SK-MEL-5 (cell line): Measurements from ENCODE around the gene SIRT4. TPM values are rescaled to one million over a fixed set of nuclear protein-coding genes. Genes with fewer than 3 reads are reported as not detected.
"Not testable (repeated sequence)": the region's sequence is repeated elsewhere in the genome, so short reads cannot be mapped to it uniquely, and the experiment has no call there.

Source experiments
- DNase-seq: peaks from one replicate; pipeline ENCODE4 v3.0.0-alpha.2; 2016; ENCODE audit warnings: low read depth, low spot score
- in situ Hi-C: cut with HindIII; loops from 2 replicates; pipeline ENCODE4 v1.10.0; 2016; ENCODE audit warnings: low sequenced_read_pairs, high pct_unique_total_duplicates, low pct_unique_long_range_greater_than_20kb
- total RNA-seq: library from RNA; depleted of rRNA; stranded (reverse); fragments of >200 nt; shearing (Covaris generic); gene quantifications from 2 replicates; pipeline ENCODE4 v1.2.3, GENCODE V29; 2014

SIRT4 gene
- total RNA-seq, 1 experiment from 2014 or later: 1.9 TPM

DNA sequence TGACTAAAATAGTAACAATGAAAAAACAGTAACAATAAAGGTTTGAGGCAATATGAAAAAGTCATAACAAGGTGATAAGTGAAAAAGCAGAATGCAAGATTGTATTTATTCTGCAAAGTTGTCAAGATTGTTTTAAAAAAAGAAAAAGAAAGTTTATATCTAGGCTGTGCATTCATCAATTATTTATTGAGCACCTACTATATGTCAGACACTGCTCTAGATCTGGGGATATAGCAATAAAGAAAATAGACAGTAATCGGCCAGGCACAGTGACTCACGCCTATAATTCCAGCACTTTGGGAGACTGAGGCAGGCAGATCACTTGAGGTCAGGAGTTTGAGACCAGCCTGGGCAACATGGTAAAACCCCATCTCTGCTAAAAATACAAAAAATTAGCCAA lies 21.7 kb downstream of the SIRT4 start:
- no peak for DNase-seq
- in situ Hi-C loops: no loop called here

DNA sequence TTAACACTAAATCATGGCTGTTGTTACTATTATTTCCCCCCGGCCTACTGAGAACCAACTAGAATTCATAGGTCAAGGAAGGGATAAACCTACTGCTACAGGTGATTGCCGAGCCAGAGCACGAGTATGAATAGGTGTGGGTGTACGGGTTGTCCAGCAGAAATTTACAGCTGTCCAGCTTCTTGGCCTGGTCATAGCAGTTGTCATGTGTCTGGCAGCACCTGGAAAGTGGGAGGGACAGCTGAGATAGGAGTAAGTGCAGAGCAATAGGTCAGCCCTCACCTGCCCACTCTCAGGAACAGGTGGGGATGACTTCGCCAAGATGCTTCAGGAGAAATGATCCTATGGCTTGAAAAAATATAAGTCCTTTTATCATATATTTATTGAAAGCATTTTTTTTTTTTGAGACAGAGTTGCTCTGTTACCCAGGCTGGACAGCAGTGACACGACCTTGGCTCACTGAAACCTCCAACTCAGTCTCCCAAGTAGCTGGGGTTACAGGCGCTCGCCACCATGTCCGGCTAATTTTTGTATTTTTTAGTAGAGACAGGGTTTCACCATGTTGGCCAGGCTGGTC lies 22.8 kb downstream of the SIRT4 start:
- no peak for DNase-seq
- in situ Hi-C loops: no loop called here

DNA sequence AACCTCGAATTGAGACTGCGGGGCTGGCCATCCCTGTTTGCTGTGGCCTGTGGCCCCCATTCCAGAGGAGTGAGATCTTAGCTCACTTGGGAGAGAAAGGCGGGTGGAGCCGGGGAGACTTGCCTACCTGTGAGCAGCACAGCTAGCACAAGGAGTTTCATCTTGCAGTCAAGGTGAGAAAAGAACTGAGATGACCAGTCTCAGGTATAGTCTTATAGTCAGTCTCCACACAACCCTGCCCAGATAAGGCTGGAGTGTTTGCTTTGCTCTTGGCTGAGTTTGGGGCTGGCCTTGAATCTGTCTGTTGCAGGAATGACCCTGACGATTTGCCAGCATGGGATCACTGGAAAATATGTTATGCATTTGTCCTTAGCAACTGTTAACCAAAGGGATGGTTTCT lies 25.5 kb downstream of the SIRT4 start, which contains the start of gene PLA2G1B:
PLA2G1B (minus strand) TSS at position 187 of the 400 bp plus-strand sequence; CDS start at position 161, 26 bp downstream.
- in situ Hi-C loops: no loop called here
- DNase-seq: no peak

DNA sequence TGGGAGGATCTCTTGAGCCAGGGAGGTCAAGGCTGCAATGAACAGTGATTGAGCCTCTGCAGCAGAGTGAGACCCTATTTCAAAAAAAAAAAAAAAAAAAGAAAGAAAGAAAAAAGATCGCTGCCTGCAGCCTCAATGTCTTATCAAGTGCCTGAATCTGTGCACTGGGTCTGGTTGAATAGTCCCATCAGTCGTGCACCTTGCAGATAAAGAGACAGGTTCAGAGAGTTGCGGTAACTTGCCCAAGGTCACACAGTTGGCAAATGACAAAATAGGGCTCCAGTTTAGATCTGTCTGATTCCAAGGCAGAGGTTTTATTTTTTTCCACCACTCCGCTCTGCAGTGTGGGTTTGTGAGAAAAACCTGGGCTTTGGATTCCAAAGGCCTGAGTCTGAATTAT lies 26.1 kb downstream of the SIRT4 start:
- in situ Hi-C loops: no loop called here
- DNase-seq: no peak

DNA sequence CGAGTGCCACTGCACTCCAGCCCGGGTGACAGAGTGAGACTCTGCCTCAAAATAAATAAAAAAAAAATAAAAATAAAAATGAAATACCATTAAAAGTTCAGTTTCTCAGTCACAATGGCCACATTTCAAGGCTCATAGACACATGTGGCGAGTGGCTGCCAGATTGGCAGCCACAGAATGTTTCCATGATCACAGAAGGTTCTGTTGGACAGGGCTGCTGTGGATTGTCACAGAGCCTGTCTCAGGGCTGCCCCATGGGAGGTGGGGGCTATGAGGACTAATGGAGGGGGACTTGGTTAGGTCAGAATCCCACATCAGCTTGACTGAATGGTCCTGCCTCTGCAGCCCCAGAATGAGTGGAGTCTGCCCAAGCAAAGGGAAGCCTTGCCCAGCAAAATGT lies 29.3 kb downstream of the SIRT4 start:
- in situ Hi-C loops: no loop called here
- DNase-seq: no peak

DNA sequence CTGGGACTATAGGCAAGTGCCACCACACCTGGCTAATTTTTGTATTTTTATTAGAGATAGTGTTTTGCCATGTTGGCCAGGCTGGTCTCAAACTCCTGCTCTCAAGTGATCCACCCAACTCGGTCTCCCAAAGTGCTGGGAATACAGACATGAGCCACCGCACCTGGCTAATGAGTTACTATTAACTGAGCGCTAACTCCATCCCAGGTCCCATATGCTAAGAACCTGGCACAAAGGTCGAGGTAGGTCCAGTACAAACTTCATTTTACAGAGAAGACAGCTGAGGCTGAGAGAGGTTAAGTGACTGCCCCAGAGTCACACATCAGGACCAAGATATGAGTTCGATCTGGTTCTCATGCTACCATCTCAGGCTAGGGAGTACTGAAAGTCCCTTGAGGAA lies 29.9 kb downstream of the SIRT4 start:
- DNase-seq: no peak
- in situ Hi-C loops: no loop called here

DNA sequence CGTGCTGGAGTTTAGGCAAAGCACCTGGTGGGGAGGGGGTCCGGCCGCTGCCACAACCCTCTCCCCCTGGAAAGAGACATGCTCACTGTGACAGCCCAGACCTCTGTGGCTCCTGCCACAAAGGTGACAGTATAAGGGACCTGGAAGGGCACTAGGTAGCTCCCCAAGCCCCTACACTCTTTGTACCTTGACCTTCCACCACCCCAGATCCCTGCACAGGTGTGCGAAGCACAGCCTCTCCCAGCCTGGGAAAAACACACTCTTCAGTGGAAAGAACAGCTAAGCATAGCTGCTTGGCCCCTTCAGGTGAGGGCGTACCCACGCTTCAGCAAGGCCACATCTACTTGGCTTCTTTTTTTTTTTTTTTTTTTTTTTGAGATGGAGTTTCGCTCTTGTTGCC lies 30.4 kb downstream of the SIRT4 start:
- in situ Hi-C loops: no loop called here

DNA sequence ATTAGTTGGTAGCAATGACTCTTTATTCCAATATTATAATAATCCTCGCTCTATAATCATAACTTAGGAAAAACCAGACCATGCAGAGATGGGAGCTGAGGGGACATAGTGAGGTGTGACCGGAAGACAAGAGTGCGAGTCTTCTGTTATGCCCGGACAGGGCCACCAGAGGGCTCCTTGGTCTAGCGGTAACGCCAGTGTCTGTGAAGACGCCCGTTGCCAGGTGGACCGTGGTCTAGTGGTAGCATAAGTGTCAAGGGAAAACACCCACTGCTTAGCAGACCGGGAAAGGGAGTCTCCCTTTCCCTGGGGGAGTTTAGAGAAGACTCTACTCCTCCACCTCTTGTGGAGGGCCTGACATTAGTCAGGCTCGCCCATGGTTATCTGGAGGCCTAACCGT lies 33.3 kb downstream of the SIRT4 start:
- in situ Hi-C loops: not testable (repeated sequence)
- DNase-seq: peak; percentile 62

More for the DNA sequence above, 30.4 kb downstream of the SIRT4 start:
- no peak for DNase-seq

DNA sequence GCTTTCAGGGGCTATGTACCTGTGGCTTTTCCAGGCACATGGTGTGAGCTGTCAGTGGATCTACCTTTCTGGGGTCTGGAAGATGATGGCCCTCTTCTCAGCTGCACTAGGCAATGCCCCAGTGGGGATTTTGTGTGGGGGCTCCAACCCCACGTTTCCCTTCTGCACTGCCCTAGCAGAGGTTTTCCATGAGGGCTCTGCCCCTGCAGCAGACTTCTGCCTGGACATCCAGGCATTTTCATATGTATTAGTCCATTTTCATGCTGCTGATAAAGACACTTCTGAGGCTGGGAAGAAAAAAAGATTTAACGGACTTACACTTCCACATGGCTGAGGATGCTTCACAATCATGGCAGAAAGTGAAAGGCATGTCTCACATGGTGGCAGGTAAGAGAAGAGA lies 34.3 kb downstream of the SIRT4 start:
- in situ Hi-C loops, DNase-seq: not testable (repeated sequence)

DNA sequence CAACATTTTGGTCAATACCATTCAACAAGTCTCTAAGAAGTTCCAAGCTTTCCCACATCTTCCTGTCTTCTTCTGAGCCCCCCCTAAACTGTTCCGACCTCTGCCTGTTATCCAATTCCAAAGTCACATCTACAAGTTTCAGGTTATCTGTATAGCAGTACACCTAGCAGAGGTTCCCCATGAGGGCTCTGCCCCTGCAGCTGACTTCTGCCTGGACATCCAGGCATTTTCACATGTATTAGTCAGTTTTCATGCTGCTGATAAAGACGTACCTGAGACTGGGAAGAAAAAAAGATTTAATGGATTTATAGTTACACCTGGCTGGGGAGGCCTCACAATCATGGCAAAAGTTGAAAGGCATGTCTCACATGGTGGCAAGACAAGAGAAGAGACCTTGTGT lies 35.6 kb downstream of the SIRT4 start:
- DNase-seq: no peak
- in situ Hi-C loops: no loop called here

DNA sequence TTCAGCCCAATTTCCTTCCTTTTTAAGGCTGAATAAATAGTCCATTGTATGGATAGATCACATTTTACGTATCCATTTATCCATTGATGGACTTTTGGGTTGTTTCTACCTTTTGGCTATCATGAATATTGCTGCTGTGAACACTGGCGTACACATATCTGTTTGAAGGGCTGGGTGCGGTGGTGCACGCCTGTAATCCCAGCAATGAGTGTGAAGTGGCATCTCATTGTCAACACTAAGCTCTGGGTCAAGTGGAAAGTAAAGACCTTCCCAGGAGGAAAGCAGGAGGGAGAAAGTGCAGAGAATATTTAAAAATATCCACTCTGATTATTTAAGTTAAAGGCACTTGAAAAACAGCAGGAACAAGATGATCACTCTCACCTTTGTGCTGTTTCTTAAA lies 37.1 kb downstream of the SIRT4 start:
- in situ Hi-C loops: no loop called here
- DNase-seq: no peak

DNA sequence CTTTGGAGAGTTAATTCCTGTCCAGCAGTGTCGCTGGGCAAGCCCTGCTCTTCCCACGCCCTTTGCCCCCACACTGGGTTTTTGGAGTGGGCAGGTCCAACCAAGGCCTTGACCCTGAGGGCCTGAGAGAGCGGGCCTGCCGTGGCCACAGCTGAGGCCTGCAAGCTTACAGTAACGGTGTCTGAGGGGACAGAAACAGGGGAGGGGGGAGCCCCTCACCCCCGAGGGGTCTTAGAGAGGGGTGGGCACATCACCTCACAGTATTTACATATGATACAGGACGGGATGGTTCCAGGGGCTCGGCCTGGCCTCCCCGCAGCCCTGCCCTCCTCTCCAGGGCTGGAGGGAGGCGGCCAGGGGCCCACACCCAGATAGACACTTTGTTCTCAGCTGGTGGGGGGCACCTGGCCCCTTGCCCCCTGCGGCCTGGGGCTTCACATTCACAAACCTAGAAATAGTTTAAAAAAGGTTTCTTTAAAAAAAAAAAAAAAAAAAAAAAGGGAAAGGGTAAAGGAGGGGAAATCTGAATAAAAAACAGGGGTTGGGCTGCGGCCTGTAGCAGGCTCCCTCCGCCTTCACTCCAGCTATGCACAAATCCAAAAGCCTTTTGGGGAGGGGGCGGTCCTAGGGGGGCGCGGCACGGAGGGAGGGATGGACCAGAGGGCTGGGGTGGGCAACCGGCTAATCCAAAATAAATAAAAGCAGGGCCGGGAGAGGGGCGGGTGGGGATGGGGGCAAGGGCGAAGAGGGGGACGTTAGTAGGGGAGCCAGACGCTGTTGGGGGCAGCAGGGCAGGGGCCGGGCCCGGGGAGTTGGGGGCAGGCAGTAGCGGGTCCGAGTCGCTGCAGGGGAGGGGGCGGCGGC lies 40.3 kb downstream of the SIRT4 start:
- in situ Hi-C loops: no loop called here
- no peak for DNase-seq

DNA sequence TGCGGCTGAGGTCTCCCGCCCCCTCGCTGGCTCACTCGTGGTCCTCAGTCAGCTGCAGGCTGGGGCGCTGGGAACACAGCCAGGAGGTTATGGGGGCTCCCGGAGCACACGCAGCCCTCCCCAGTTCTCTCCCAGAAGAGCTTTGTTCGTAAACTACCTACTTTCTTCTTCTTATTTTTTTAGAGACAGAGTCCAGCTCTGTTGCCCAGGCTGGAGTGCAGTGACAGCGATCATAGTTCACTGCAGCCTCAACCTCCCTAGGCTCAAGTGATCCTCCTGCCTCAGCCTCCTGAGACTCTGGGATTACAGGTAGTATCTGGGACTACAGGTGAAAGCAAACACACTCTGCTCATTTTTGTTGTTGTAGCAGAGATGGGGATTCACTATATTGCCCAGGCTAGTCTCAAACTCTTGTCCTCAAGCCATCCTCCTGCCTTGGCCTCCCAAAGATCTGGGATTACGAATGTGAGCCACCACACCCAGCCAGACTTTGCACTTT lies 41.0 kb downstream of the SIRT4 start:
- in situ Hi-C loops: no loop called here

DNA sequence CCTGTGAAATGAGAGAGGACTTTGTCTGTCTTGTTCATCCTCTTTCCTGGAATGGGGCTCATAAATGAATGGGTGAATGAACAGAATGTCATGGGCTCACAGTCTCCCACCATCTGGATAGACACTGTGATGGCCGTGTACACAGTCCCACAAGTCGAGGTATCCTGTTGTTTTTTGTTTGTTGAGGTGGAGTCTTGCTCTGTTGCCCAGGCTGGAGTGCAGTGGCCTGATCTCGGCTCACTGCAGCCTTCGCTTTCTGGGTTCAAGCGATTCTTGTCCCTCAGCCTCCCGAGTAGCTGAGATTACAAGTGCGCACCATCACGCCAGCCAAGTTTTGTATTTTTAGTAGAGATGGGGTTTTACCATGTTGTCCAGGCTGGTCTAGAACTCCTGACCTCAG lies 41.6 kb downstream of the SIRT4 start:
- in situ Hi-C loops: no loop called here
- DNase-seq: no peak

More for the DNA sequence above, 41.0 kb downstream of the SIRT4 start:
- DNase-seq: no peak

DNA sequence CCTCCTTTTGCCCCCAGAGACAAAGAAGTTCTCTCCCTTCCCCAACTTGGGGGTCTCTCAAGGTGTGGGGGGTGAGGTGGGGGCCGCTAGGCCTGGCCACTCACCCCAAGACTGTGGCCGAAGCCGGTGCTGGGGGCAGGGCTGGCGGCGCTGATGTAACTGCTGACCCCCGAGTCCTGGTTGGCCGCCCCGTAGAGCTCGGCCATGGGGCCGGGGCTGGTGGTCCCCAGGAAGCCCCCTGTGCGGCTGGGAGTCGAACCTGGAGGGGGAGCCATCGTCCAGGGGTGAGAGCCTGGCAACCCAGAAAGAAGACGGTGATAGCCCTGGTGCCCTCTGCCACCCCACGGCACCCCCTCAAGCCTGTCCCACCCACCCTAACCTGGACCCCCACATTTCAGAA lies 43.9 kb downstream of the SIRT4 start:
- no peak for DNase-seq
- in situ Hi-C loops: no loop called here

DNA sequence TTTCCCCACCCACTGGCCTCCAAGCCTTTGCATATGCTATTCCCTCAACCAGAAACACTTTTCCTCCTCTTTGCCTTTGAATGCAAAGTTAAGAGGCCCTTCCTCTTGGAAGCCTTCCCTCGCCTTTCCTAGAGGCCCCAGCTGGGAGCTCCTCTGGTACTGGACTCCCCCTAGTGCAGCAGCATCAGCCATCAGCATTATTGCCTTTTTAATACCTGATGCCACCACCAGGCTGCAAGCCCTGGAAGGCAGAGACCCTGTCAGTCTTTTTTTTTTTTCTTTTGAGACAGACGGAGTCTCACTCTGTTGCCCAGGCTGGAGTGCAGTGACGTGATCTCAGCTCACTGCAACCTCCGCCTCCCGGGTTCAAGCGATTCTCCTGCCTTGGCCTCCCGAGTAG lies 44.6 kb downstream of the SIRT4 start:
- in situ Hi-C loops: no loop called here
- DNase-seq: no peak

DNA sequence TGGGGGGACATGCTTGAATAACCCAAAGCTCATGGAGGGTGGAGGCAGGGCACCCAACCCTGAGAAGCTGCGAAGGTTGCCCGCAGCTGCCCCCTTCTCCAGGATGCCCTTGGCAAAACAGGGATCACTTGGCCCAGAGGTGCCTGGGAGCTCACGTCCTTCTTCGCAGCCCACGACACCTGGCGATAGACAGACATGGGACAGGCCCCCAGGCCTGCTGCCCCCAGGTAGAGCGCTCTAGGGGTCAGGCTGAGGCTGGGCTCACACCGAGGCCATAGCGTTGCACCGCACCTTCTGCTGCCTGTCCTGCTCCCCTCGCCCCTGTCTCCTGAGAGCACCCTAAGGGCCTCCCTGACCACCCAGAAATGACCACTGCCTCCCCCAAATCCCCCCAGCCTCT lies 45.6 kb downstream of the SIRT4 start:
- in situ Hi-C loops: no loop called here
- DNase-seq: no peak

DNA sequence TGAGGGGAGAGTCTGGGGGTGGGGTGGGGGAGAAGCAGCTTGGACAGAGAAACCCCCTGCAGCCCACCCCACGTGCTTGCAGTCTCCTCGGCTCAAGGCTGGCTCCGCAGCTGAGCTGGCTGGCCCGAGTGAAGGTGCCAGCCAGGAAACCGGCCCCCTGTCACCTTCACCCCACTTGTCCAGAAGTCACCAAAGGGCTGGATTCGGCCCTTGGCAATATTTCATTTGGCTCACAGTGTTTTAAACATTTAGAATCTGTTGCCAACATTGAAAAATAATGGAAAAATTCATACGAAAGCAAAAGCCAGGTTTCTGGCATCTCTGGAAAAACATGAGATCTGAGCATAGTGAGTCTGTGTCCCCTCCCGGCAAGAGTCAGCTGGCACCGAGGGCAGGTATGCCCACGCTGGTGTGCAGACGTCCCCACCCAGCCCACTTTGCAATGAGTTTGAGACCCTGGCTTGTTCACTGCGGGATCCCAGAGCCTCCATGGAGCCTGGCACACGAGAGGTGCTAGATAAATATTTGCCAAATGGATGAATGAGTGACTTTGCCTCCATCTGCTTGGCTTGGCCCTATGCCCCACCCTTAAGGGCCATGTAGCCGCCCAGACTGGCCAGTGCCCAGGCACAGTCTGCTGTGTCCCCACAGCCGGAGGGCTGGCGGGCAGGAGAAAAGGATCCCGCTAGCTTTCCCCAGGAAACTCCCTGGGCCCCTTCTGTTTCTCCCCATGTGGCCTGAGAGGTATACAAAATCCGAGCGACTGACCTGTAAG lies 48.6 kb downstream of the SIRT4 start:
- in situ Hi-C loops: no loop called here
- no peak for DNase-seq
